Measurements from ENCODE around the gene PTGES3.
"Not testable (repeated sequence)": the region's sequence is repeated elsewhere in the genome, so short reads cannot be mapped to it uniquely, and the experiment has no call there.

PTGES3 gene

DNA sequence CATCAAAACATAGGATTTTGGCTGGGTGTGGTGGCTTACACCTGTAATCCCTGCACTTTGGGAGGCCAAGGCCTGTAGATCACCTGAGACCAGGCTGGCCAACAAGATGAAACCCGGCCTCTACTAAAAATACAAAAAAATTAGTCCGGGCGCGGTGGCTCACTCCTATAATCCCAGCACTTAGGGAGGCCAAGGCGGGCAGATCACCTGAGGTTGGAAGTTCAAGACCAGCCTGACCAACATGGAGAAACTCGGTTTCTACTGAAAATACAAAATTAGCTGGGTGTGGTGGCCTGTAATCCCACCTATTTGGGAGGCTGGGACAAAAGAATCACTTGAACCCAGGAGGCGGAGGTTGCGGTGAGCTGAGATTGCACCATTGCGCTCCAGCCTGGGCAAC is 40.1 kb downstream of the PTGES3 start:
- DNase-seq = not testable (repeated sequence)

DNA sequence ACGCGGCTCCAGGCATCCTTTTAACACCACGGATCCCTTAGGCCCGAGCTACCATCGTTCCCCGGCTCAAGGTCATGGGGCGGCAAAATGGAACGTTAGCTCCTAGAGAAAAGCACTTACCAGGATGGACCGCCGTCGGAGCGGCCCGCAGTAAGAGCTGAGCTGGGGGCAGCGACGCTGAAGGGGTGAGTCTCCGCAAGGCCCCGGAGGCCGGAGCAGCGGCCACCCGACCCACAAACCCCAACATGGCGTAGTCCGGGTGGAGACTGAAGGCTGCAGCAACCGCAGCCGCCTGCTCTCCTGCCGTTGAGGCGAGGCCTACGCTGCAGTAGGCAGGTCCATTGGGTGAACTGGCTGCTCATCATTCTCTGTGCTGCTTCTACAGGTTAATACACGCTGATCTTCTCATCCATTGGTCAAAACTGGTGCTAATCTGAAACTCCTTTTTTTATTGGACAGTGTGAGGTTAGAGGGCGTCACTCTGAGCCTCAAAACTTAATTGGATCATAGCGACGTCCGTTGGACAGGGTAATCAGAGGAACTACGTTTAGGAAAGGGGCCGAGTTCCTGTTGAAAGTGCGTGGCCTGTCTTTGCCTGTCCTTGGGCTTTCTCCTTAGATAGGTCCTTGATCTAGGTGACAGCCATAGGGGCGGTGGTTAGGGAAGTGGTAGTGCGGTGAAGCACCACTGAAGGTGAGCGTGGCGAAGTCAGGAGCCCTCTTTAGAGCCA is 42.2 kb downstream of the PTGES3 start, which contains the start of gene ATP5F1B:
Gene ATP5F1B (minus strand): TSS at position 268 of the 730 bp plus-strand sequence. CDS start 21 bp downstream, at position 247.
- peak; percentile 96 for DNase-seq

DNA sequence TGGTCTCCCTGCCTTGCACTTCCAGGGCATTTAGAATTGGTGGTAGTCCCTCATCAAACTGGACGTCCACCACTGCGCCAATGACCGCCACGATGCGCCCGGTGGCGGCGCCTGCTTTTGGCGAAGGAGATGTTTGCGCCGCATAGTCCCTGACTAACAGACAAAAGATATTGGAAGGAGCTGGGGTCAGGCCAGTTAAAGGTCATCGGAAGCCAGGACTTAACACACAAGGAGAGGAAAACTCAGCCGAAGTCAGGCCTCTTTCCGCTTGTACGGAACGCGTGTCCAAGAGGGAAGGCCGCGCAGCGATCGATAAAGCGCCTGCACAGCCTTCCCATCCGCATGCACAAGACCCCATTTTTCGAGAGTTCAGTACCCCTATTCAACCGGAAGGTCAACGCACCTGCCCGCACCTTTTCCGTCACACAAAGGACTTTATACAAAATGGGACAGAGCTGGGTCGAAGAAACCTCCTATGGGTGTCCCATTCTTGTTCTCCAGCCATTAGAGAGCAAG is 42.8 kb downstream of the PTGES3 start:
- DNase-seq = no peak

DNA sequence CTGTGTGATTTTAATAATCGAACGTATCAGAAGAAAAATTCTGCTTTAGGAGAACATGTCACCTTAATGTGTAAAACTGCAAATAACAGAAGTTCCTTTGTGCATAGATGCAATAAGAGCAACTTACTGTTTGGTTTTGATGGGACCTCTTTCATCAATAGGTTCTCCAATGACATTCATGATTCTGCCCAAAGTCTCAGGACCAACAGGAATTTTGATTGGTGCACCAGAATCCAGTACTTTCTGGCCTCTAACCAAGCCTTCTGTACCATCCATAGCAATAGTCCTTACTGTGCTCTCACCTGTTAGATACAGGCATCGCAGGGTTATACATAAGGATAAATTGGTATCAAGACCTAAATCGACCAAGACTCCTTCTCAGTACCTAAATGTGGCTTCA is 43.4 kb downstream of the PTGES3 start:
- DNase-seq = no peak

DNA sequence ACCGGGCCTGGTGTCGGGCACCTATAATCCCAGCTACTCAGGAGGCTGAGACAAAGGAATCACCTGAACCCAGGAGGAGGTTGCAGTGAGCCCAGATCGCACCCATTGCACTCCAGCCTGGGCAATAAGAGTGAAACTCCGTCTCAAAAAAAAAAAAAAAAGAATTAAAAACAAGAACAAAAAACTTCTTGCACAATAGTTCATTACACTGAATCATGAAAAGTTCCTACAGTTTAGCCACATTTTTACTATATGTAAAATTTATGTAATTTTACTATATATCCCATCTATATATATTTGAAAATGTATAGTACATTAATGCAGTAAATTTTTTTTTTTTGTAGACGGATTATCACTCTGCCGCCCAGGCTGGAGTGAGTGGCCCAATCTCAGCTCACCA is 46.9 kb downstream of the PTGES3 start:
- DNase-seq = no peak

DNA sequence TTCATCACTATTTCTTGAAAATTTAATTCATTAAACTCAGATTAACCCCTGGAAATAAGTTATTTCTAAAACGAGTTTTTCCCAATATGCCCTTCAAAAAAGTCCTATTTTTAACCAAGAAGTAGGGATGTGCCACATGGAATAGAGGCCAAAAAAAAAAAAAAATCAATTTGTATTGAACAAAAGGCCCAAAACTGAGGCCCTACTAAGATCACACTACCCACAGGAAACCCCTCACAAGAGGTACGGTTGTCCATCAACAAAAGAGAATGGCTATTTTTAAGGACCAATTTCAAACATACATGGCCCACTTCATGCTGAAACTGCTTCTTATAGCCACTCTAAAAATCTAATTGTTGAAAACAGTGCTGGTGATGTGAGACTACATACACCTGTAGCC is 50.5 kb downstream of the PTGES3 start:
- DNase-seq = no peak

DNA sequence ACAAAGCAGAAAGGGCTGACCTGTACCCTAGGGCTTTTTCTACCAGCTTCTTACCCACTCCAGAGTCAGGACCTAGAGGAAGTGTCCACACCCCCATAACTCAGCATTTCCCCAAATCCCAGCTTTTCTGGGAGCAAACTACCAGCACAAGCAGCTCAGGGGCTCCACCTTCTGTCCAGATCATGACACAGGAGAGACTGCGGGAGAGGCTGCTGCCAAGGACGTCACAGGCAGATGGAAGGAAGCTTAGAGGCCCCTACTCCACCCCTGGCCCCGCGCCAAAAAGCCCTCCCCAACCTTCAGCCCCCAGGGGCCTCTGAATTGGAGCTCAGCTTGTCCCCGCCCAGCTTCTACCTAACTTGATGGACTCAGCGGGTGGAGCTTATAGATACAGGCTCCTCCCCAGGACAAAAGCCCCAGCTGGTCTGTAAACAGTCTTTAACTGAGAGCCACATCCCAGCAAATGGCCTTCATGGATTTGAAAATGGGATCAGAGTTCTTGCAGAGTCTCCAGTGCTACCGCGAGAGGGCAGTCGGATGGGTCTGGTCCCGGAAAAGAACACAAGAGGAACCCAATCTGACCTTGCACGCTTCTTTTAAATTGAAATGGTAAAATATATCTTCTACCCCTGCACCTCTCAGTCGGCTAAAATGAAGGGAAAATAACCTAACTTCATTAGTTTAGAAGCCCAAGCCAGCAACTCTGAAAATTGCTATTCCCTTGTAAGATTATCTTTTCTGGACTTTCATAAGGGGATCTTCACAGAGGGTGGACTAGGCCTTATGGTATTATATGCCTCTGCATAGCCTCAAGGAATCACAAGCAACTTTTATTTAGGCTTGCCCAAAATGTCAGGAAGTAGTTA is 51.2 kb downstream of the PTGES3 start:
- DNase-seq = peak; percentile 94

DNA sequence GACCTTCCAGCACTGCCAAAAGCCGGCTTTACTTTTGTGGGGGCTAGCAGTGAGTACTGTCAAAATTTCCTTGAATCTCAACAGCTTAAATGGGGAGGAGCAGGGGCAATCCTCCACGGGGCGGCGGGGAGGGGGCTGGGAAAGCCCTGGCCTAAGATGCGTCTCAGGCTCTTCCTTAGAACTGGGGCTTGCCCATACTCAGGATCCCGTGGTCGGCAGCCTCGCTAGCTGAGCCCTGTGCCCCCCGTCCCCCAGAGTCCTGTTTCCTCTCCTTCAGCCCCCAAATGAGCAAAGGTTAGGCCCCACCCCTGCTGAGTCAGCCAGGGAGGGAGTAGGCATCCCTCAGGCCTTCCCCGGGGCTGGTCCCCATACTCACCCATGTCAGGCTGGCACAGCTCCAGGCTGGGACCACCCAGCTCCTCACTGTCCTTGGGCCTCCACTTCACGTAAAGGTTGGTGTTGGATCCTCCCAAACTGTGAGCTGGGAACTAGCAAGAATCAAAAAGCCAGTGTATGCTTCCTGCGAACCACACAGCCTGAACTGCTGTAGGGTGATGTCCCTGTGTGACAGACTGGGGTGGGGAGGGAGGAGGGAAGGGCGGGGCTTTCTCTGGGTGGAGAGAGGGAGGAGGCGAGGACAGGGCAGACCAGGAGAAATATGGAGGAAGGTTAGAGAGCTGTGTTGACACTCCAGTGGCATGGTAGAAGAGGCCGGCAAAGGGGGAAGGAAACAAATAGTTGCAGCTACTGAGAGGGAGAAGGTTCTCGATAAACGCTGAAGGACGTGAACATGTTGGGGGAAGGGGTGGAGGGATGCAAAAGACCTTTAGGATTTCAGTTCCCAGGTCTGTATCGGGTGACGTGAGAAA is 52.0 kb downstream of the PTGES3 start:
- DNase-seq = peak; percentile 43

DNA sequence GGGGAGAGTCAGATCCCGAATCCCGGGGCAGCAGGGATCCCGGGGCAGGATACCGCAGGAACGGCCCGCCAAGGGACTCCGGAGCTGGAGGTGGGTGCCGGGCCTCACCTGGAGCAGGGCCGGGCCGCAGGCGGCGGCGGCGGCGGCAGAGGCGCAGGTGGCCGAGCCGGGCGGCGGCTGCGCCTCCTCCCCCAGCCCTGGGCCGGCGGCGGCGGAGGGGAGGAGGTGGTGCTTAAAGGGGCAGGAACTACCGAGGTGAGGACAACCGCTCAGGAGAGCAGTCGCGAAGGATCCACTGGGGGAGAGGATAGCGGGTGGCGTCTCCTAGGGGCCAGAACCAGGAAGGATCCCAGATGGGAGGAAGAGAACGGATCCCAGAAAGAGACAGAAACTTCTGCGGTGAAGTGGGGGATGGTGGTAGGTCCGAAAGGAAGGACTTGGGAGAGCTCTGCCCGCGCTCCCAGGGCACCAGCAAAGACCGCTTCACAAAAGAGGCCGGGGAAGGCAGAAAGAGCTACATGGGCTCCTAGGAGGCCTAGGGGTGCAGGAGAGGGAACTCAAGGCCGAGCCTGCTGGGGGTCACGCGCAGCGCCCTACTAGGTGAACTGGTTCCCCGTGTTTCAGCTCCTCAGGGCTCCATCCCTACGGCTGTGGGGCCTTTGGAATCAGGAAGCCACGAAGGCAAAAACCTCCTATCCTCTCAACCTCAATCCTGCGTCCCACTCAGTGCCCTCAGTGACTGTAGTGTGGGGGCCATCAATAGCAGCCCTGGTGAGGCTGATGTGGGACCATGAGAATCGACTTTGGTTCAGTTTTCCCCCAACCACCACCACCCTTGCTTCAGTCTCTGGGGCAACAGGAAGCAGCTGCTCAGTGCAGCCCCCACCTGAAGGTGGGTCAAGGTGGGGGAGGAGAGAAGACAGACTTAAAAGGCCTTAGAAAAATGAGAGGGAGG is 53.0 kb downstream of the PTGES3 start:
- peak; percentile 22 for DNase-seq

DNA sequence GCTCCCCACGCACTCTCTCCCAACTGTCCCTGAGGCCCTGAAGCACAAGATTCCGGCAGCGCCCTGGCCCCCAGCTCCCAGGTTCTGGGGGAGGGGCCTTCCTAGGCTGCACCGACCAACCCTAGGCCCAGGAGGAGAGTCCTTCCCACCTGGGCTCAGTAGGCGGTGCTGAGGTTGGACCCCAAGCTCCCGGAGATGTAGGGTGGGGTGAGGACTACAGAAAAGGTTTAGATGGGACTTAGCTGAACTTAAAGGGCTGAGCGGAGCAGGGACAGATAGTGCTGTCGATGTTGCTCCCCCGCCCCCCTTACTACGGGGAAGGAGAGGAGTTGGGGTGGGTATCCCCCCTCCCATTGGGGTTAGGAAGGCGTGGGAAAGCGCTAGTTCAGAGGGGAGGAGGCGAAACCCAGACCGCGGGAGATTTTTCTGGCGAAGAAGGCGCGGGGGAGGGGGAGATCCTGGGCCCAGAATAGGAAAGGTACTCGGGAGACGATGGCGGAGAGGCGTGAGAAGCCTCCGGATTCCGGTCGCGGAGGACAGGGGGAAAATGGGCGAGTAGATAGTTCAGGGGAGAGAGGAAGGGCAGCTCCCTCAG is 53.7 kb downstream of the PTGES3 start:
- peak; percentile 5 for DNase-seq

DNA sequence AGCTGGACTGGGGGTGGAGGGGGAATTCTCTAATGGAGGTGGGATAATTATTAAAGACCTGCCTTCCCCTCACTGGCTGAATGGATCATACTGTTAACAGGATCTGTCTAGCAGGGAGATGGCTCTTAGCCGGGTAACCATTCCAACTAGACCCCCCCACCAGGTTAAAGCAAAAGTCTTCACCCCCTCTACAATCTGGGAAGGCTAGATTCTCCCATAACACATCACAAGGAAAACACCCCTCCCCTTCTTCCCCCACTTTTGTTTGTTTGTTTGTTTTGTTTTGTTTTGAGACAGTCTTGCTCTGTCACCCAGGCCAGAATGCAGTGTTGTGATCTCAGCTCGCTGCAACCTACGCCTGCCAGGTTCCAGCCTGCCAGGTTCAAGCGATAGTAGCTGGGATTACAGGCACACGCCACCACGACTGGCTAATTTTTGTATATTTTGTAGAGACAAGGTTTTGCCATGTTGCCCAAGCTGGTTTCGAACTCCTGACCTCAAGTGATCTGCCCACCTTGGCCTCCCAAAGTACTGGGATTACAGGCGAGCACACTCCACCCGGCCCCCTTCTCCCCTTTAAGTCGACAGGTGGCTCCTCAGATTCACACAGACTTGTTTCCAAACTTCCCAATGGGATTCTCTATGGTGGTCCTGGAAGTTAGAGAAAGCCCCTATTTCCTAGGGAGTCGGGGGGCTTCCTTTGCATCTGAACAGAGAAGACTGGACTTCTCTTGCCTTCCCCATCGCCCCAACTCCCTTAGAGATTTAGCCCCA is 54.4 kb downstream of the PTGES3 start:
- no peak for DNase-seq

DNA sequence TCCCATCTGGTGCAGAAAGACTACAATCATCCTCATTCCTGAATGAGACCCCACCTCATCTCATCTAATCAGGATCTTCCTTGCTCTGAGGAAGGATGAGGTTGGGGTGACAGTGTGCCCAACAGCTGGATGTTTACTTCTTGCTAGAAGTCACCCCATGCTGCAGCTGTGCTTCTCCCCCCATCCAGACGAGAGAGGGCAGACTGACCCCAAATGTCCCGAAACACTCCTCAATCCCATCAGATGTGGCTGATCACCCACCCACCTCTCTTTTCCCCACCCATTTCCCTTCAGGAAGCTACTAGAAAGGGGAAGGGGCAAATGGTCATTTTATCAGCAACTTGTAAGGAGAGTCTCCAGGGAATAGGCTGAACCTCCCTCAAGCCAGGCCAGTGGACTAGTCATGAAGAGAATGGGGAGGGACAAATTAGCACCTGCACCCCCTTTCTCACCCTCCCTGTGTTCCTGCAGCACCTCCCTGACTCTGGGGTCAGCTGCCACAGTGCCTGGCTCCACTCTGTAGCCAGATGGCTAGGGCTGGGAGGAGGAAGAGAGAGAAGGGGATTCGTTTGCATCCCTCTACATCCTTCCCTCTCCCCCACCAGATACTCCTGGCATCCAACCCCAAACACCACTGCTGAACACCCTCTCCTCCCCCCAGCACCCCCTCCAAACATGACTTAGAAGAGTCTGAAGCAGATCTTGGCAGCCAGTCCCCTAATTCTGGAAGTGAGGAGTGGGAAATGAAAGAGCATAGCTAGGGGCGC is 55.2 kb downstream of the PTGES3 start:
- no peak for DNase-seq

DNA sequence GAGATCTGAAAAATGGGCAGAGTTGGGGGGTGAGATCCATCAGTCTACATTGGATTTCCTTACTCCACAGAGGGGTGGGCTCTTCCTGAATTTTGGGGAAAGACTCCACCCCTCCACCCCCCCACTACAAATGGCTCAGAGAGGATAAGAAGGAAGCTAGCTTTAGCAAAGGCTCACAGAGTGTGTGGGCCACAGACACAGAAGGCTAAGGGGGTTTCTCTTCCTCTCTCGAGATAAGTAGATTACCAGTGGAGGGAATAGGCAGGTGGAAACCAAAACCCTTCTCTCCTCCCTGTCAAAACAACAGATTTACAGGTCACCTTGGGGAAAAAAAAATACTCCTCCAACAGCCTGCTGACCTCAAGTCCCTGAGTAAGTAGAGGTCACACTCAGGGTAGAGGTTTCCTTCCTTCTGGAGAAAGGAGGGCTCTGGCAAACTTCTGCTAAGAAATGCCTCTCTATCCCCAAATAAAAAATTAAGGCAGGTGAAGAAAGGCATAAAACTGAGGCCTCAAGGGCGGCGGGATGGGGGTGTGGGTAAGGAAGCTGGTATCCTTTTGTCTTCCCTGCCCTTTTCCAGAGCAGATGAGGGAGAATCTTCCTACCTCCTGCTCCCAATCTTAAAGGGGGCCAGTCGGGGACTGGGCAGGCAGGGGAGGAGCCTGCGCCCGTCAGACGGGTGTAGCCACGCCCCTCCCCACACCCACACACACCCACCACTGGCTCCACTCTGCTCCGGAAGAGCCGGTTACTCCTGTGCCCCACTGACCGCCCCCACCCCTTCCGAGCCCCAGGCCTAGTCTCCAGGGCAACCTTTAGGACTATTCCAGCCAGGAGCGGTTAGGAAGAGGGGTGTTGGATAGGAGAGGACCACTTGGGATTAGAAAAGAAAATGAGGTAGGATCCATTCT is 56.0 kb downstream of the PTGES3 start:
- no peak for DNase-seq

DNA sequence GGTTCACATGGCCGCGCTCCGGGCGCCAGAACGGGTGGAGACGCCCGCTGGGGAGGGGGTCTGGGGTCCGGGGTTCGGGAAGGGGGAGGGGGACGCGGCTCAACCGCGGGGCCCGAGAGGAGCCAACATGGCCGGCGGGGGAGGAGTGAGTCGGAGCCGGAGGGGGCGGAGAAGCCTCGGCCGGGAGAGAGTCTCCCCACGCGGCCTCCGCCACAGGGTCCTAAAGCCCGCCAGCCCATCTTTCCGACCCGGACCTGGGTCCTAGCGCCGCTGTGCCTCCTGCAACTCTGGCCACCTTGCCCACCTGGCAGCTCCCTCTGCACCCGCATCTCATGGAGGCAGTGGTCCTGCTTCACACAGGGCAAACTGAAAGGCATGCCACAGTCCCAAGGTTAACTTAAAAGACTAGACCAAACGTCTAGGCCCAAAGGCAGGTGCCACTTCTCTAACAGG is 57.9 kb downstream of the PTGES3 start, which contains the start of gene BAZ2A:
Gene BAZ2A (minus strand): TSS at position 147 of the 453 bp plus-strand sequence. CDS start 12,796 bp downstream, outside the sequence.
- DNase-seq = peak; percentile 48

DNA sequence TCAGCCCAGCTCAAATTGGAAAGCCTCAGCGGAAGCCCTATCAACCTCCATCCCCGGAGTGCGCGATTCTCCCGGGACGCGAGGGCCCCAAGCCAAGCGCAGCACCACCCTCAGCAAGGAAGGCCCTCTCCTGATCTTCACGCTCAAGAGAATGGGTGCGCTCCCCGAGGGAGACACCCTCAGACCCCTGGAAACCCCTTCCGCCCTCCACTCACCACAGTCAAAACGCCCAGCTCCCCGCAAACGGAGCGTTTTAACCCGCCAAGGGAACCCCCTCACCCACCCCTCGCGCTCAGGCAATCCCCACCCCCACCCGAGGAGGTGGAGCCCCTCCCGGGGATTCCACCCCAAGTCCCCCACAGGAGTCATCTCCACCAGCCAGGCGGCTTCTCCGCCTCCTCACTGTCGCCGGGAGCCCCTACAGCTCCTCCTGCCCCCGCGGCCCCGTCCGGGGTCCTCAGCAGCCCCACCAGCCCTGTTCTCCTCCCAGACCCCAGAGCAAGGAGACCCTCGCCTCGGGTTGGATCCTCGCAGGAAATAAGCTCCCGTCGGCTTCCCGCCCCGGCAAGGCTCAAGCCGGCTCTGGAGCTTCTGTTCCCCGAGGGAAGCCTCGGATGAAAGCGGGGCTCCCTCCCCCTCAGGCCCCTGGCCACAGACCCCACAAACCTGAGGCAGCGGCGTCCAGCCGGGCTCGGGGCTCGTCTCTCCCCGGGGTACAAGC is 58.5 kb downstream of the PTGES3 start:
- no peak for DNase-seq

DNA sequence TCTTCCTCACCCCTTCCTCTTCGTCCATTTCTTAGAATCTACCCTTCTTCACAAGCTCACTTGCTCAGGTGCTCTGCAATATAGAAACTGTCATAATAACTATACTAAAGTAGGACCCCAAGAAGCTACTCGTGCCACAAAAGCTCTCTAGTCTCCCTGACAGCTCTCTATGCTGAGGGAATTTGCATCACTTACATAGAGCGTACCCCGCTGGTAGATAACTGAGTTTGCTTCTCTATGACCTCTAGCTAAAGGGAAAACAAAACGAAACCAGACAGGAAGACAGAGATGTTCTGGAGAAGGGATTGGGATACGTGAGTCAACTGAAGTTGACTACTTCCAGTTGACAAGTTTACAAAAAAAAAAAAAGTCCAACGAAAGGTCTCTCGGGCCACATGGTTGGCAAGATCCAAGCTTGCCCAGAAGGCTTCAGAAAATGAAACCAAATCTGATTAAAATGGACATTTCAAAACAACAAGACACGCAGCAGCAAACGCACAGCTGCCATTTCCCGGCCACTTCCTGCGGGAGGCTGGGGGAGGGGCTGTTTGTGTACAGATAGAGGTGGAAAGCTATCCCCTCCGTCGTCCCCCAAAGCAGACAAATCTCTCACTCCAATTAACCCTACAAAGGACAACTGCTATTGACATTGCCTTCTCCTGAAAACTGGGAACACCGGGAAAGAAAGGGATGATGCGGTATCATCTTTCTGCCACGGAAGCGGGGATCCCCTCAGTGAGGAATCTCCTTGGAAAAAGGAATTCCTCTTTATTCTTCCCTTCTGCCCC is 59.2 kb downstream of the PTGES3 start:
- no peak for DNase-seq

DNA sequence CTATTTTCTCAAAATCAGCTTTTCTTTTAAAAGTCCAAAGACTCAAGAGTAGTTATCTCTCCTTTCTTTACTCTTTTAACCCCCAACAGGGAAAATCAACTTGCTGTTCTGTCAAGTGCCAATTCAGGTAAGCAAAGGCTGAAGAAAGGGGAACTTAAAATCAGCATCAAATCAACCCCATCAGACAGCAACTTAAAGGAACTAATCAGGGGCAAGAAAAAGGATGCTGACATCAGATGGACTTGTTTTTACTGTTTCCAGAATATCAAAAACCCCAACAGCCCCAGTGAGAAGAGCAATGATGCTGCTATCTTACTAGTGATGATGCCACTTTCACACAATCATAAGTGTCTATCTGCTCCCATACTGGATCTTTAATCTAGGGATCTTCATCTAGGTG is 61.4 kb downstream of the PTGES3 start:
- DNase-seq = no peak

All from DMS79 (cell line).